AG04450 (cell line): ENCODE measurements around the gene WDR93. TPM values are rescaled to one million over a fixed set of nuclear protein-coding genes. Genes with fewer than 3 reads are reported as not detected.
A peak's percentile ranks its signal among the peaks of the same experiment; 100 is the strongest.

Experiments
- CTCF ChIA-PET: fragments of 300-600, 350-600 bp; formaldehyde crosslinking; extraction: SDS; loops from one replicate; lab custom pipeline; 2022; ENCODE audit warnings: antibody characterized with exemption, inconsistent platforms; lab: Charles Lee
- POLR2A ChIA-PET: fragments of 350-600 bp; formaldehyde crosslinking; extraction: SDS; loops from one replicate; lab custom pipeline; 2021; ENCODE audit warnings: antibody characterized with exemption, inconsistent platforms; lab: Yijun Ruan, JAX
- DNase-seq: peaks from one replicate; pipeline ENCODE4 v3.0.0-alpha.2; 2011; ENCODE audit warnings: low read depth, low spot score
- H3K27ac ChIP-seq: one replicate; pipeline ENCODE4 v1.5.1; 2012; ENCODE audit warnings: low read depth, low read length, control low read depth
- H3K27me3 ChIP-seq: one replicate; pipeline ENCODE4 v1.6.0; 2012; ENCODE audit warnings: low read length; ENCODE audit not compliant: control insufficient read depth, insufficient read depth
- H3K4me3 ChIP-seq: 2 replicates; pipeline ENCODE4 v1.5.1; 2011; ENCODE audit warnings: mild to moderate bottlenecking, low read depth, low read length, control low read depth
- H3K9me3 ChIP-seq: 2 replicates; pipeline ENCODE4 v1.5.1; 2012; ENCODE audit warnings: low read length; ENCODE audit not compliant: control insufficient read depth, insufficient read depth
- CTCF ChIP-seq: IDR thresholded peaks from 2 replicates; pipeline ENCODE4 v1.5.1; 2011; ENCODE audit warnings: low read depth, low read length, control low read depth, inconsistent platforms
- polyA plus RNA-seq: library from polyadenylated mRNA; depleted of rRNA; stranded (reverse); fragments of >200 nt; gene quantifications from 2 replicates; pipeline ENCODE4 v1.2.3, GENCODE V29; 2011

WDR93 gene
- polyA plus RNA-seq, 1 experiment = 0.05 TPM

- DNase-seq = no peak
- POLR2A ChIA-PET = interaction anchor here (0.6 to 1.2 kb wide), 2 partner anchors 13 to 80 kb away, joined by 3 read pairs; partner anchors contain the start of gene TICRR
Observed at GRCh38 chr15:89654847-89655805, 35.5 kb upstream of the WDR93 start, which contains the start of gene KIF7. Gene KIF7, minus strand, starts transcription at chr15:89655467. Its CDS starts 2,537 bp downstream, at chr15:89652930.

GRCh38 chr15:89656116-89656815 is 34.3 kb upstream of the WDR93 start:
- DNase-seq = no peak
- no peaks in the 10 kb centered on the region; the same call in 1 of the 2 replicates for H3K9me3 ChIP-seq
- no peak overlapping the region for H3K4me3 ChIP-seq
- no peak overlapping the region for H3K27ac ChIP-seq
- POLR2A ChIA-PET = no interaction called here
- CTCF ChIA-PET = interaction anchor here (3.9 kb wide), 1 partner anchor 9 kb away, joined by 29 read pairs; no protein-coding TSS in a partner anchor
- TF ChIP-seq CTCF = no peak
- H3K27me3 ChIP-seq = no peaks in the 10 kb centered on the region

More at GRCh38 chr15:89654847-89655805, 35.5 kb upstream of the WDR93 start, which contains the start of gene KIF7:
- CTCF ChIA-PET = interaction anchor here (0.7 kb wide), 1 partner anchor 233 kb away, joined by 3 read pairs; no protein-coding TSS in a partner anchor
- no peaks in the 10 kb centered on the region for H3K27me3 ChIP-seq
- H3K9me3 ChIP-seq = no peaks in the 10 kb centered on the region; the same call in 1 of the 2 replicates
- peak within 1 kb of the TSS; percentile 80 for H3K4me3 ChIP-seq
- TF ChIP-seq CTCF = no peak
- H3K27ac ChIP-seq = peak within 1 kb of the TSS; percentile 11

- CTCF ChIA-PET = interaction anchor here (3.9 kb wide), 1 partner anchor 11 kb away, joined by 29 read pairs; no protein-coding TSS in a partner anchor
Observed at GRCh38 chr15:89657686-89658200, 32.9 kb upstream of the WDR93 start.

GRCh38 chr15:89659295-89659694 is 31.3 kb upstream of the WDR93 start:
- no peak for TF ChIP-seq CTCF
- DNase-seq = no peak
- ChIA-PET CTCF (interaction anchor here (0.6 to 3.9 kb wide), 3 partner anchors 12 to 215 kb away, joined by 3 to 29 read pairs (median 3); no protein-coding TSS in a partner anchor), POLR2A (no interaction called here)
- H3K27me3 ChIP-seq = no peaks in the 10 kb centered on the region
- no peak overlapping the region for H3K27ac ChIP-seq
- H3K9me3 ChIP-seq = no peaks in the 10 kb centered on the region; the same call in 1 of the 2 replicates
- H3K4me3 ChIP-seq = no peak overlapping the region

More at GRCh38 chr15:89657686-89658200, 32.9 kb upstream of the WDR93 start:
- Histone ChIP-seq H3K27me3 (no peaks in the 10 kb centered on the region), H3K27ac (no peak overlapping the region), H3K4me3 (no peak overlapping the region), H3K9me3 (no peaks in the 10 kb centered on the region; the same call in 1 of the 2 replicates)
- no peak for DNase-seq
- POLR2A ChIA-PET = interaction anchor here (0.6 to 0.8 kb wide), 3 partner anchors 17 to 79 kb away, joined by 3 to 12 read pairs (median 6); partner anchors contain the start of genes PEX11A and WDR93
- TF ChIP-seq CTCF = no peak
